Heart right ventricle (tissue), 16 donors: ENCODE data around the gene DLD. TPM values are rescaled to one million over a fixed set of nuclear protein-coding genes. Genes with fewer than 3 reads are reported as not detected.
"Not testable (repeated sequence)": the region's sequence is repeated elsewhere in the genome, so short reads cannot be mapped to it uniquely, and the experiment has no call there.

Source experiments
- ATAC-seq, 8 donors: fragments of 200-7000 bp; cut with Tn5 transposase; one replicate each; pipeline ENCODE4 v1.9.1; 2020; ENCODE audit warnings: mild to moderate bottlenecking in 8 of 8, moderate library complexity in 8 of 8, moderate number of reproducible peaks in 1 of 8
- DNase-seq, 2 donors: peaks; one replicate each; pipeline ENCODE4 v3.0.0-alpha.2; 2020
- H3K27ac ChIP-seq, 10 donors: fragments of 200-600 bp; sonication (generic) in 2 of 10; one replicate each; pipeline versions ENCODE4 v1.5.0 to v1.8.0; 2020 to 2022; ENCODE audit warnings: mild to moderate bottlenecking in 3 of 10
- H3K27me3 ChIP-seq, 7 donors: fragments of 200-600 bp; one replicate each; pipeline ENCODE4 v1.8.0; 2021 to 2022; ENCODE audit warnings: mild to moderate bottlenecking in 2 of 7
- H3K36me3 ChIP-seq, 9 donors: fragments of 200-600 bp; sonication (generic) in 1 of 9; one replicate each; pipeline versions ENCODE4 v1.5.0 to v1.8.0; 2020 to 2022; ENCODE audit warnings: mild to moderate bottlenecking in 2 of 9
- H3K4me1 ChIP-seq, 9 donors: fragments of 200-600 bp; sonication (generic) in 1 of 9; one replicate each; pipeline versions ENCODE4 v1.5.0 to v1.8.0; 2020 to 2022; ENCODE audit warnings: mild to moderate bottlenecking in 4 of 9
- H3K4me3 ChIP-seq, 10 donors: fragments of 200-600 bp; sonication (generic) in 2 of 10; one replicate each; pipeline versions ENCODE4 v1.5.0 to v1.8.0; 2020 to 2022; ENCODE audit warnings: mild to moderate bottlenecking in 7 of 10, moderate library complexity in 2 of 10
- H3K9me3 ChIP-seq, 11 donors: fragments of 200-600 bp in 10 of 11; sonication (generic) in 2 of 11; one replicate each; pipeline versions ENCODE4 v1.5.0 to v1.8.0; 2013 to 2022; ENCODE audit warnings: mild to moderate bottlenecking in 2 of 11, control low read depth in 1 of 11, moderate library complexity in 1 of 11
- WGBS, 2 donors: extraction: QIAGEN DNeasy Blood & Tissue Kit; methylation state at CpG; one replicate each; pipeline ENCODE4 v1.1.7; 2013; ENCODE audit warnings: inconsistent platforms in 1 of 2; 5-methylcytosine and 5-hydroxymethylcytosine counted together
- intact Hi-C, 10 donors: fragments of 100-400 bp; cut with DNase I; formaldehyde crosslinking; loops; one replicate each; pipeline versions ENCODE4 v1.11.1 to v1.14.2; 2022
- polyA plus RNA-seq, 2 donors: library from polyadenylated mRNA; stranded (reverse); fragments of 200-250 nt; gene quantifications; one replicate each; pipeline ENCODE4 v1.2.3, GENCODE V29; 2013
- total RNA-seq, 10 donors: library from RNA; stranded (reverse); fragmentation: NEBNext Ultra II Directional in 3 of 10; extraction: Animal tissue kit (Norgen Biotek cat#: 25700) in 3 of 10; gene quantifications; one replicate each; pipeline versions ENCODE4 v1.2.1 to v1.2.4, GENCODE V29; 2021 to 2023
- TF ChIP-seq, protein P1 (sequence below), 9 donors: fragments of 200-600 bp; sonication (generic) in 2 of 9; IDR thresholded peaks; one replicate each; pipeline versions ENCODE4 v1.5.0 to v1.8.0; 2021 to 2022; ENCODE audit warnings: antibody characterized with exemption in 9 of 9, mild to moderate bottlenecking in 5 of 9, moderate library complexity in 1 of 9
- donor health status: Arrhythmogenic right ventricular cardiomyopathy.
- donor health status: ischemic (EF 13 %, LVEDD 7.1; RV severe dilation, severe dysfunction).
- donor health status: healthy with polysubstance abuse.
- donor health status: DM: no; HTN: yes; CAD: no.
- donor health status: DM: no; HTN: no; CAD: no.
- donor health status: ischemic (EF 25% LVEDD 6.9; RV normal size, moderate dysfunction).
- donor health status: ischemic (EF 25% LVEDD 5.7; RV mildly dilated, moderate dysfunction).
- donor health status: healthy.
- donor health status: DM: yes; HTN: yes; CAD: no.
- donor health status: Ischemic cardiomyopathy.
- donor health status: ischemic (EF 35%, LVEDD 5.7; RV mildly dilated, moderate dysfunction).
- donor health status: nonischemic (EF 11% LVEDD 7.7; RV severe dilation, severe dysfunction).
- donor health status: DM: yes; HTN: yes; CAD: no.
- donor health status: PGD.
- donor health status: ischemic (EF 29% LVEDD 5.4; RV normal size, mild dysfunction).
- donor health status: nonischemic (EF 23%, LVEDD 6.1; RV moderate dilation, normal function).

The DLD gene
- total and polyA plus RNA-seq, 12 donors = 41.6 to 402 (median 341) TPM

GRCh38 chr7:107890493-107890961, 456 bp upstream of the DLD start:
- peak overlapping the region; percentile 81 to 97 (median 97) for H3K27ac ChIP-seq
- TF ChIP-seq, protein P1, sequence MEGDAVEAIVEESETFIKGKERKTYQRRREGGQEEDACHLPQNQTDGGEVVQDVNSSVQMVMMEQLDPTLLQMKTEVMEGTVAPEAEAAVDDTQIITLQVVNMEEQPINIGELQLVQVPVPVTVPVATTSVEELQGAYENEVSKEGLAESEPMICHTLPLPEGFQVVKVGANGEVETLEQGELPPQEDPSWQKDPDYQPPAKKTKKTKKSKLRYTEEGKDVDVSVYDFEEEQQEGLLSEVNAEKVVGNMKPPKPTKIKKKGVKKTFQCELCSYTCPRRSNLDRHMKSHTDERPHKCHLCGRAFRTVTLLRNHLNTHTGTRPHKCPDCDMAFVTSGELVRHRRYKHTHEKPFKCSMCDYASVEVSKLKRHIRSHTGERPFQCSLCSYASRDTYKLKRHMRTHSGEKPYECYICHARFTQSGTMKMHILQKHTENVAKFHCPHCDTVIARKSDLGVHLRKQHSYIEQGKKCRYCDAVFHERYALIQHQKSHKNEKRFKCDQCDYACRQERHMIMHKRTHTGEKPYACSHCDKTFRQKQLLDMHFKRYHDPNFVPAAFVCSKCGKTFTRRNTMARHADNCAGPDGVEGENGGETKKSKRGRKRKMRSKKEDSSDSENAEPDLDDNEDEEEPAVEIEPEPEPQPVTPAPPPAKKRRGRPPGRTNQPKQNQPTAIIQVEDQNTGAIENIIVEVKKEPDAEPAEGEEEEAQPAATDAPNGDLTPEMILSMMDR (IDR thresholded peaks at IDR 0.05) = no peak
- peak in 7 of 8 donors; percentile 1 to 23 (median 10) for ATAC-seq
- no peak for DNase-seq
- intact Hi-C loops = loop anchor here in 5 of 10 donors (5.0 to 10.0 kb wide), 5 partner anchors 114 to 254 kb away; partner anchors contain the start of gene LAMB1 (in 1 of the 5)
- no peaks in the 10 kb centered on the region for H3K9me3 ChIP-seq
- H3K36me3 ChIP-seq = peaks cover 0 to 31% (median 7%) of the 10 kb centered on the region in 9 donors
- 2 to 3% methylated on average over 7 of the region's 7 CpGs for WGBS, 2 donors
- peaks cover 13 to 47% (median 43%) of the 10 kb centered on the region in 9 donors for H3K4me1 ChIP-seq
- peak overlapping the region; percentile 50 to 78 (median 68) for H3K4me3 ChIP-seq
- no peaks in the 10 kb centered on the region for H3K27me3 ChIP-seq

DNA sequence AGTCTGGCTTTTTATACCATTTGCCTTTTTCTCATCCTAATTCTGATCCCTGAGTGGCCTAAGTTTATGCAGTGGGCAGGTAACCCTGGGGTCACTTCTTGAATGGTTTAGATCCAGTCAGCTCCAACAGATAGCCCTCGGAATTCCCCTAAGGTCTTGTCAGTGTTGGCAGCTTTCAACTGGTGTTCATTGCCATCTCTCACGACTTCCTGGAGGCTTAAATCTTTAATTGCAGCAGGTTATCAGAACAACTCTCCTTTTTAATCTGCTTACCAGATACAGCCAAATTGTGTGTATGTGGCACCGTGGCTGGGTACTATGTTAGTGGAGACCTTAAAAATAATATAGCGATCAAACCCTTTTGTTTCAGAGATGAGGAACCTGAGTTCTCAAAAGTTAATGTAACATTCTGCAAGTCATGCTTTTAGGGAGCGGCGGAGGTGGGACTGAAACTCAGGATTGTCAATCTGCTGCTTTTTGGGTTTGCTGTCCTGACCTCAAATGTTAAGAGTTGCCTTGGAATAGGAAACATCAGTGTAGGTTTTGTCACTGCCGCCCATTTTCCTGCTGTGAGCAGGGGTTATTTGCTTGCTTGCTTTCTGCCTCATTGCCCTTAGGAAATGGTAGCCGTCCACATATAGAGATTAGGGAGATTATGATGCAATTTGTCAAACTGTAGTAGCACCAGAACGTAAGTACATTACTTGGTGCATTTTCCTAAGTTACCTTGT, 818 bp downstream of the DLD start:
- intact Hi-C loops = loop anchor here in 5 of 10 donors (5.0 to 10.0 kb wide), 5 partner anchors 113 to 253 kb away; partner anchors contain the start of gene LAMB1 (in 1 of the 5)
- peak overlapping the region; percentile 50 to 78 (median 68) for H3K4me3 ChIP-seq
- WGBS, 2 donors = 29% methylated on average over 9 of the region's 9 CpGs
- DNase-seq (no peak), ATAC-seq (peak in 3 of 8 donors; percentile 0 to 1 (median 1))
- peaks cover 0 to 44% (median 7%) of the 10 kb centered on the region in 9 donors for H3K36me3 ChIP-seq
- H3K27me3 ChIP-seq = no peaks in the 10 kb centered on the region
- peaks cover 13 to 57% (median 52%) of the 10 kb centered on the region in 9 donors for H3K4me1 ChIP-seq
- TF ChIP-seq, protein P1 (IDR thresholded peaks at IDR 0.05) = no peak
- H3K9me3 ChIP-seq = no peaks in the 10 kb centered on the region
- H3K27ac ChIP-seq = peak overlapping the region; percentile 81 to 97 (median 97)

GRCh38 chr7:107892367-107892741, 1.4 kb downstream of the DLD start:
- Histone ChIP-seq H3K27ac (peak overlapping the region in 4 of 10 donors; percentile 90 to 97 (median 94)), H3K4me3 (peak overlapping the region in 9 of 10 donors; percentile 50 to 78 (median 67)), H3K4me1 (peaks cover 13 to 62% (median 52%) of the 10 kb centered on the region in 9 donors), H3K36me3 (peaks cover 0 to 50% (median 7%) of the 10 kb centered on the region in 9 donors)
- intact Hi-C loops = loop anchor here in 5 of 10 donors (5.0 to 10.0 kb wide), 5 partner anchors 112 to 252 kb away; partner anchors contain the start of gene LAMB1 (in 1 of the 5)
- ATAC-seq, H3K9me3 ChIP-seq, DNase-seq, H3K27me3 ChIP-seq: not testable (repeated sequence)
- WGBS, 2 donors = 76 to 83% methylated on average over 8 of the region's 8 CpGs

DNA sequence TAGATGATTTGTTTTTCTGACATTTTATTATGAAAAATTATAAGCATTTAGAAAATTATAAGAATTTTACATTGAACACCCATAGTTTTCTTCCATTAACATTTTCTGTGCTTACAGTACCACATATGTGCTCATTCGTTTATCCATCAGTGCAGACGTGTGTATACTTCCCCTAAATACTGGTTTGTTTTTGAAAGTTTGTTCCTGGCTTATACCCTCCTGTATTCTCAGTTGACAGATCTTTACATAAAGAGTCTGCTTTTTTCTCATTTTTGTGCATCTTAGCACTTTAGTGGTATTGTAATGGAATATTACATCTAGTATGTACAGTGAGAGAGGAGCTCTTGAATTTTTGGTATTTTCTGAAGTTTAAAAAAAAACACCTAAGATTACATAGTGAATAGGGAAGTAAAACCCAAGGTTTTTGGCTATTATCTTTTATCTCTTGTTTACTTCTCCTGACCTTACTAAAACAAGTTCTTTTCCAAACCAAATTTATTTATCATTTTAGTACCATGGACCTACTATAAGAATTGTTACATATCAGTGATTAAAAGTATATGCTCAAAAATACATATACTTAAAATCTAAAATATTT, 8.1 kb downstream of the DLD start:
- H3K27me3 ChIP-seq = no peaks in the 10 kb centered on the region
- TF ChIP-seq, protein P1 (IDR thresholded peaks at IDR 0.05) = no peak
- DNase-seq = no peak
- peaks cover 0 to 90% (median 22%) of the 10 kb centered on the region in 9 donors for H3K36me3 ChIP-seq
- no peak overlapping the region for H3K4me3 ChIP-seq
- intact Hi-C loops = loop anchor here in 5 of 10 donors (10.0 kb wide), 4 partner anchors 106 to 246 kb away; partner anchors contain the start of gene LAMB1 (in 1 of the 5)
- H3K4me1 ChIP-seq = peaks cover 4 to 70% (median 57%) of the 10 kb centered on the region in 9 donors
- H3K9me3 ChIP-seq = no peaks in the 10 kb centered on the region
- WGBS, 2 donors = 66 to 71% methylated on average over 2 of the region's 2 CpGs
- no peak for ATAC-seq
- H3K27ac ChIP-seq = peak overlapping the region in 1 of 10 donors; percentile 24
